GM23338 (cell line): Measurements from ENCODE around the gene SPATA1. TPM values are rescaled to one million over a fixed set of nuclear protein-coding genes. Genes with fewer than 3 reads are reported as not detected.

Experiments used
- ATAC-seq: fragments of 200-7000 bp; cut with Tn5 transposase; 3 replicates; pipeline ENCODE4 v1.9.1; 2020
- DNase-seq: peaks from one replicate; pipeline ENCODE4 v3.0.0-alpha.2; 2015; ENCODE audit warnings: low spot score
- H2AFZ ChIP-seq: fragments of 200-600 bp; sonication (generic); 2 replicates; pipeline ENCODE4 v1.8.0; 2016; ENCODE audit warnings: antibody characterized with exemption, mild to moderate bottlenecking, moderate library complexity
- H3F3A ChIP-seq: fragments of 200-600 bp; sonication (generic); replicated peaks from 2 replicates; pipeline ENCODE4 v1.8.0; 2017; ENCODE audit warnings: antibody characterized with exemption, mixed run types, low read depth
- H3K27ac ChIP-seq: fragments of 200-600 bp; sonication (generic); 2 replicates; pipeline ENCODE4 v1.6.1; 2016; ENCODE audit warnings: low read depth
- H3K27me3 ChIP-seq: fragments of 200-600 bp; sonication (generic); 2 replicates; pipeline ENCODE4 v1.8.0; 2016; ENCODE audit warnings: mild to moderate bottlenecking, mixed run types, moderate library complexity; ENCODE audit not compliant: insufficient read depth
- H3K36me3 ChIP-seq: fragments of 200-600 bp; sonication (generic); 2 replicates; pipeline ENCODE4 v1.8.0; 2016; ENCODE audit warnings: mild to moderate bottlenecking; ENCODE audit not compliant: insufficient read depth
- H3K4me1 ChIP-seq: fragments of 200-600 bp; sonication (generic); 2 replicates; pipeline ENCODE4 v1.8.0; 2016; ENCODE audit warnings: mild to moderate bottlenecking, moderate library complexity; ENCODE audit not compliant: insufficient read depth
- H3K4me2 ChIP-seq: fragments of 200-600 bp; sonication (generic); 2 replicates; pipeline ENCODE4 v1.7.1; 2017; ENCODE audit warnings: mixed run types
- H3K4me3 ChIP-seq: fragments of 200-600 bp; sonication (generic); 2 replicates; pipeline ENCODE4 v1.6.1; 2016; ENCODE audit warnings: mixed run types
- H3K79me2 ChIP-seq: fragments of 200-600 bp; sonication (generic); replicated peaks from 2 replicates; pipeline ENCODE4 v1.8.0; 2017; ENCODE audit warnings: mild to moderate bottlenecking; ENCODE audit not compliant: insufficient read depth
- H3K9me2 ChIP-seq: fragments of 200-600 bp; sonication (generic); 2 replicates; pipeline ENCODE4 v1.8.0; 2017; ENCODE audit not compliant: insufficient read depth
- H4K20me1 ChIP-seq: fragments of 200-600 bp; sonication (generic); replicated peaks from 2 replicates; pipeline ENCODE4 v1.8.0; 2017; ENCODE audit warnings: mild to moderate bottlenecking; ENCODE audit not compliant: insufficient read depth
- H3K27ac Mint-ChIP-seq: 2 replicates; pipeline ENCODE4 v1.8.0; 2020; ENCODE audit warnings: inconsistent platforms, mild to moderate bottlenecking, moderate library complexity, mixed read lengths
- H3K27me3 Mint-ChIP-seq: 3 replicates; pipeline ENCODE4 v1.8.0; 2022; ENCODE audit warnings: low read depth, mild to moderate bottlenecking, moderate library complexity, mixed read lengths, inconsistent platforms; ENCODE audit not compliant: insufficient read depth, poor library complexity
- H3K36me3 Mint-ChIP-seq: 3 replicates; pipeline ENCODE4 v1.8.0; 2021; ENCODE audit warnings: low read depth, mild to moderate bottlenecking, inconsistent platforms, moderate library complexity, mixed read lengths
- H3K4me1 Mint-ChIP-seq: 3 replicates; pipeline ENCODE4 v1.8.0; 2020; ENCODE audit warnings: mild to moderate bottlenecking, inconsistent platforms, mixed read lengths
- H3K4me3 Mint-ChIP-seq: 3 replicates; pipeline ENCODE4 v1.8.0; 2021; ENCODE audit warnings: moderate library complexity, mild to moderate bottlenecking, inconsistent platforms, mixed read lengths
- H3K9me3 Mint-ChIP-seq: 3 replicates; pipeline ENCODE4 v1.8.0; 2020; ENCODE audit warnings: moderate library complexity, mild to moderate bottlenecking, inconsistent platforms, mixed read lengths
- CREB1 ChIP-seq: fragments of 250-450 bp; sonication (Bioruptor Pico); IDR thresholded peaks from 2 replicates; pipeline ENCODE4 v1.5.0; 2020; ENCODE audit warnings: low read depth, mild to moderate bottlenecking, moderate library complexity
- EZH2 ChIP-seq: fragments of 200-600 bp; sonication (generic); IDR thresholded peaks from one replicate; pipeline ENCODE4 v1.8.0; 2017; ENCODE audit warnings: antibody characterized with exemption, mild to moderate bottlenecking, low read depth; ENCODE audit not compliant: unreplicated experiment
- EZH2phosphoT487 ChIP-seq: fragments of 200-600 bp; sonication (generic); IDR thresholded peaks from one replicate; pipeline ENCODE4 v1.8.1; 2018; ENCODE audit warnings: antibody characterized with exemption; ENCODE audit not compliant: unreplicated experiment
- JUNB ChIP-seq: IDR thresholded peaks from one replicate; pipeline ENCODE4 v1.6.1; 2016; ENCODE audit warnings: antibody characterized with exemption; ENCODE audit not compliant: unreplicated experiment
- NANOG ChIP-seq: IDR thresholded peaks from 2 replicates; pipeline ENCODE4 v1.6.1; 2016; ENCODE audit warnings: antibody characterized with exemption, borderline replicate concordance
- POLR2AphosphoS5 ChIP-seq: IDR thresholded peaks from 2 replicates; pipeline ENCODE4 v1.6.1; 2016; ENCODE audit warnings: antibody characterized with exemption, low read depth
- REST ChIP-seq: IDR thresholded peaks from one replicate; pipeline ENCODE4 v1.6.1; 2018; ENCODE audit warnings: antibody characterized with exemption; ENCODE audit not compliant: unreplicated experiment
- STAT1 ChIP-seq: IDR thresholded peaks from one replicate; pipeline ENCODE4 v1.6.1; 2016; ENCODE audit warnings: antibody characterized with exemption; ENCODE audit not compliant: unreplicated experiment
- ZNF114 ChIP-seq: fragments of 250-450 bp; sonication (Bioruptor Pico); IDR thresholded peaks from 2 replicates; pipeline ENCODE4 v1.5.0; 2020; ENCODE audit warnings: mild to moderate bottlenecking, moderate library complexity
- polyA plus RNA-seq: library from polyadenylated mRNA; unstranded; fragments of >200 nt; fragmentation: Nextera tagmentation; extraction: Ambion mirVana; gene quantifications from 2 replicates; pipeline ENCODE4 v1.2.1, GENCODE V29; 2016
- total RNA-seq: library from RNA; depleted of rRNA; stranded (reverse); fragments of >200 nt; shearing (Covaris generic); gene quantifications from 2 replicates; pipeline ENCODE4 v1.2.3, GENCODE V29; 2014
- TF ChIP-seq, protein P1 (sequence below), 2 experiments: fragments of 200-600 bp in 1 of 2; sonication (generic) in 1 of 2; conservative IDR thresholded peaks; 2 replicates each; pipeline versions ENCODE4 v1.5.1 to v1.6.1; 2016 to 2017; ENCODE audit warnings: antibody characterized with exemption in 2 of 2, low read depth in 2 of 2, mild to moderate bottlenecking in 2 of 2, moderate library complexity in 1 of 2

The SPATA1 gene
- total and polyA plus RNA-seq, 2 experiments from 2014 or later = 3.3 TPM; not detected in 1

GRCh38 chr1:84505493-84506001, 639 bp upstream of the SPATA1 start:
- H3K4me1 ChIP-seq = peaks cover 37% of the 10 kb centered on the region
- Mint-ChIP-seq H3K4me1 (peaks cover 34% of the 10 kb centered on the region), H3K9me3 (peaks cover 9% of the 10 kb centered on the region; the same call in 1 of the 3 replicates), H3K27ac (peak overlapping the region; percentile 55), H3K36me3 (peaks cover 20% of the 10 kb centered on the region), H3K4me3 (peak overlapping the region; percentile 93), H3K27me3 (peaks cover 12% of the 10 kb centered on the region)
- DNase-seq (peak; percentile 74), ATAC-seq (peak; percentile 65)
- no peaks in the 10 kb centered on the region for H3K36me3 ChIP-seq
- H3K27ac ChIP-seq = no peak overlapping the region; the same call in 1 of the 2 replicates
- no peaks in the 10 kb centered on the region; the same call in 1 of the 2 replicates for H3K9me2 ChIP-seq
- peak overlapping the region; percentile 72; the same call in 1 of the 2 replicates for H2AFZ ChIP-seq
- peaks cover 46% of the 10 kb centered on the region for H3K79me2 ChIP-seq
- peak overlapping the region; percentile 99 for H3K4me2 ChIP-seq
- H3K4me3 ChIP-seq = peak overlapping the region; percentile 96
- no peaks in the 10 kb centered on the region for H3F3A ChIP-seq
- H4K20me1 ChIP-seq = peaks cover 14% of the 10 kb centered on the region
- peaks cover 12% of the 10 kb centered on the region for H3K27me3 ChIP-seq
- no peak for TF ChIP-seq JUNB
- TF ChIP-seq ZNF114 (CRISPR knock-in tag) = no peak
- no peak for TF ChIP-seq STAT1
- TF ChIP-seq REST = no peak
- TF ChIP-seq POLR2AphosphoS5 = 0 out of 2 replicates have a peak, but pooled peaks have one; percentile 15
- TF ChIP-seq, protein P1, sequence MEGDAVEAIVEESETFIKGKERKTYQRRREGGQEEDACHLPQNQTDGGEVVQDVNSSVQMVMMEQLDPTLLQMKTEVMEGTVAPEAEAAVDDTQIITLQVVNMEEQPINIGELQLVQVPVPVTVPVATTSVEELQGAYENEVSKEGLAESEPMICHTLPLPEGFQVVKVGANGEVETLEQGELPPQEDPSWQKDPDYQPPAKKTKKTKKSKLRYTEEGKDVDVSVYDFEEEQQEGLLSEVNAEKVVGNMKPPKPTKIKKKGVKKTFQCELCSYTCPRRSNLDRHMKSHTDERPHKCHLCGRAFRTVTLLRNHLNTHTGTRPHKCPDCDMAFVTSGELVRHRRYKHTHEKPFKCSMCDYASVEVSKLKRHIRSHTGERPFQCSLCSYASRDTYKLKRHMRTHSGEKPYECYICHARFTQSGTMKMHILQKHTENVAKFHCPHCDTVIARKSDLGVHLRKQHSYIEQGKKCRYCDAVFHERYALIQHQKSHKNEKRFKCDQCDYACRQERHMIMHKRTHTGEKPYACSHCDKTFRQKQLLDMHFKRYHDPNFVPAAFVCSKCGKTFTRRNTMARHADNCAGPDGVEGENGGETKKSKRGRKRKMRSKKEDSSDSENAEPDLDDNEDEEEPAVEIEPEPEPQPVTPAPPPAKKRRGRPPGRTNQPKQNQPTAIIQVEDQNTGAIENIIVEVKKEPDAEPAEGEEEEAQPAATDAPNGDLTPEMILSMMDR (conservative IDR thresholded peaks at IDR 0.05; ENCODE audit: low read depth in 2 of 2) = no peak

DNA sequence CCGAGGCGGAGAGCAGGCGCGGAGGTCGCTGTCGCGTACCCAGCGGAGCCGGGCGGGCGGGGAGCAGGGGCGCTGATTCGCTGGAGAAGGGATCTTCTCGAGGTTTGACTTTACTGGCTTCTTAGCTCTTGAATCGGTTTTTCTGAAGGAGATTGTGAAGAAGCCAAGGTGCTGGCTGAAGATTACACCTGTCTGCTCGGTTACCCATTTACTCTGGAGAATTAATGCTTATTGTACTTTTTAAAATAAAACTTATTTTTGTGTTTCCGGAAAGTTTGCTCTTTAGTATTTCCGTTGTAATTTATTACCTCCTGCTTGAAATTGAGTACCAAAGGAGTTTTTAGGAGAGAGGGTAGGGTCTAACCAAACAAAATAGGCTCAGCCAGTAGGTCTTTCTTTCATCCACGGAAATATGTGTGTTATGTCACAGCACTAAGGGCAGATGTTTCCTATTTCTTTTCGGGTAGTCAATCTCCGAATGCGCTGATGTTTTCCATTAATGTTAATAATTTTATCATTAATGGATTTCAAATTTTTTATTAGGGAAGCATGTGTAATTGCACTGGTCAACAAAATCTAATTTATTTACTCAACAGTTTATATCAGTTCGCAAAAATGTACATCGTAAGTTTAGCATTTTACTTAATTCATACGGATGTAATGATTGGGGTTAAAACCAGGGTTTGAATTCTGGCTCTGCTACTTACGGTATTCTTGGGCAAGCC, 705 bp downstream of the SPATA1 start:
- peaks cover 12% of the 10 kb centered on the region for H3K27me3 ChIP-seq
- Mint-ChIP-seq H3K4me1 (peaks cover 21% of the 10 kb centered on the region), H3K4me3 (peak overlapping the region; percentile 93), H3K9me3 (peaks cover 9% of the 10 kb centered on the region; the same call in 1 of the 3 replicates), H3K27me3 (peaks cover 12% of the 10 kb centered on the region), H3K36me3 (peaks cover 10% of the 10 kb centered on the region; the same call in 2 of the 3 replicates), H3K27ac (peak overlapping the region; percentile 95)
- H3K27ac ChIP-seq = peak overlapping the region; percentile 71
- no peaks in the 10 kb centered on the region for H3K36me3 ChIP-seq
- DNase-seq = peak; percentile 79
- no peaks in the 10 kb centered on the region for H3F3A ChIP-seq
- peaks cover 34% of the 10 kb centered on the region for H3K79me2 ChIP-seq
- ATAC-seq = peak; percentile 66
- H2AFZ ChIP-seq = peak overlapping the region; percentile 85
- H3K4me2 ChIP-seq = peak overlapping the region; percentile 99
- H3K4me1 ChIP-seq = peaks cover 28% of the 10 kb centered on the region
- peaks cover 10% of the 10 kb centered on the region; the same call in 1 of the 2 replicates for H4K20me1 ChIP-seq
- no peaks in the 10 kb centered on the region; the same call in 1 of the 2 replicates for H3K9me2 ChIP-seq
- peak overlapping the region; percentile 96 for H3K4me3 ChIP-seq
- TF ChIP-seq EZH2 (no peak), NANOG (no peak), EZH2phosphoT487 (no peak), CREB1 (CRISPR knock-in tag) (no peak), ZNF114 (CRISPR knock-in tag) (no peak), JUNB (no peak), STAT1 (no peak), POLR2AphosphoS5 (no peak), REST (no peak)
- TF ChIP-seq, protein P1 (conservative IDR thresholded peaks at IDR 0.05; ENCODE audit: low read depth in 2 of 2) = no peak
